RWPE2 (cell line): ENCODE data around the gene WDHD1.
"Not testable (repeated sequence)": the region's sequence is repeated elsewhere in the genome, so short reads cannot be mapped to it uniquely, and the experiment has no call there.

ENCODE experiments used
- ATAC-seq: fragments of 200-7000 bp; cut with Tn5 transposase; 3 replicates; pipeline ENCODE4 v1.9.1; 2021; ENCODE audit warnings: low read depth
- DNase-seq: peaks from one replicate; pipeline ENCODE4 v3.0.0-alpha.2; 2020; ENCODE audit warnings: low spot score
- H3K27ac ChIP-seq: fragments of 450-650 bp; 2 replicates; pipeline ENCODE4 v1.5.1; 2017; ENCODE audit warnings: mild to moderate bottlenecking; ENCODE audit not compliant: poor library complexity, severe bottlenecking
- H3K27me3 ChIP-seq: fragments of 250-450 bp; sonication (Bioruptor Pico); 2 replicates; pipeline ENCODE4 v1.5.1; 2021; ENCODE audit warnings: mild to moderate bottlenecking, moderate library complexity; ENCODE audit not compliant: insufficient read depth, poor library complexity, severe bottlenecking
- H3K36me3 ChIP-seq: fragments of 250-450 bp; sonication (Bioruptor Pico); 2 replicates; pipeline ENCODE4 v1.5.1; 2020; ENCODE audit warnings: low read depth, mild to moderate bottlenecking, moderate library complexity
- H3K4me1 ChIP-seq: fragments of 250-450 bp; sonication (Bioruptor Pico); 2 replicates; pipeline ENCODE4 v1.5.1; 2021; ENCODE audit warnings: mild to moderate bottlenecking, moderate library complexity; ENCODE audit not compliant: insufficient read depth, poor library complexity, severe bottlenecking
- H3K4me3 ChIP-seq: fragments of 250-450 bp; sonication (Bioruptor Pico); 2 replicates; pipeline ENCODE4 v1.5.1; 2021; ENCODE audit warnings: mild to moderate bottlenecking, moderate library complexity; ENCODE audit not compliant: severe bottlenecking
- H3K9me3 ChIP-seq: fragments of 250-450 bp; sonication (Bioruptor Pico); 2 replicates; pipeline ENCODE4 v1.5.1; 2021; ENCODE audit warnings: mild to moderate bottlenecking, moderate library complexity; ENCODE audit not compliant: severe bottlenecking
- TF ChIP-seq, protein P1 (sequence below): fragments of 450-650 bp; IDR thresholded peaks from one replicate; pipeline ENCODE4 v1.5.1; 2017; ENCODE audit warnings: mild to moderate bottlenecking, moderate library complexity; ENCODE audit not compliant: poor library complexity, severe bottlenecking

The WDHD1 gene

GRCh38 chr14:54902521-54903420, 124.1 kb downstream of the WDHD1 start, which contains the start of gene GCH1:
Gene GCH1, minus strand, starts transcription at chr14:54902826. Its CDS starts 163 bp downstream, at chr14:54902663.
- H3K4me1 ChIP-seq, result peaks cover 4% of the 10 kb centered on the region
- ATAC-seq (peak; percentile 82), DNase-seq (peak; percentile 77)
- peak within 1 kb of the TSS; percentile 70 for H3K4me3 ChIP-seq
- H3K9me3 ChIP-seq, result no peaks in the 10 kb centered on the region
- peak within 1 kb of the TSS; percentile 22 for H3K27ac ChIP-seq
- TF ChIP-seq, protein P1, sequence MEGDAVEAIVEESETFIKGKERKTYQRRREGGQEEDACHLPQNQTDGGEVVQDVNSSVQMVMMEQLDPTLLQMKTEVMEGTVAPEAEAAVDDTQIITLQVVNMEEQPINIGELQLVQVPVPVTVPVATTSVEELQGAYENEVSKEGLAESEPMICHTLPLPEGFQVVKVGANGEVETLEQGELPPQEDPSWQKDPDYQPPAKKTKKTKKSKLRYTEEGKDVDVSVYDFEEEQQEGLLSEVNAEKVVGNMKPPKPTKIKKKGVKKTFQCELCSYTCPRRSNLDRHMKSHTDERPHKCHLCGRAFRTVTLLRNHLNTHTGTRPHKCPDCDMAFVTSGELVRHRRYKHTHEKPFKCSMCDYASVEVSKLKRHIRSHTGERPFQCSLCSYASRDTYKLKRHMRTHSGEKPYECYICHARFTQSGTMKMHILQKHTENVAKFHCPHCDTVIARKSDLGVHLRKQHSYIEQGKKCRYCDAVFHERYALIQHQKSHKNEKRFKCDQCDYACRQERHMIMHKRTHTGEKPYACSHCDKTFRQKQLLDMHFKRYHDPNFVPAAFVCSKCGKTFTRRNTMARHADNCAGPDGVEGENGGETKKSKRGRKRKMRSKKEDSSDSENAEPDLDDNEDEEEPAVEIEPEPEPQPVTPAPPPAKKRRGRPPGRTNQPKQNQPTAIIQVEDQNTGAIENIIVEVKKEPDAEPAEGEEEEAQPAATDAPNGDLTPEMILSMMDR, result peak; percentile 78
- H3K27me3 ChIP-seq, result no peaks in the 10 kb centered on the region
- no peaks in the 10 kb centered on the region for H3K36me3 ChIP-seq

GRCh38 chr14:54902143-54902520, 124.8 kb downstream of the WDHD1 start:
- TF ChIP-seq, protein P1, result no peak
- peak overlapping the region; percentile 70 for H3K4me3 ChIP-seq
- peaks cover 4% of the 10 kb centered on the region for H3K4me1 ChIP-seq
- no peaks in the 10 kb centered on the region for H3K9me3 ChIP-seq
- no peaks in the 10 kb centered on the region for H3K27me3 ChIP-seq
- peak overlapping the region; percentile 22 for H3K27ac ChIP-seq
- no peaks in the 10 kb centered on the region for H3K36me3 ChIP-seq
- DNase-seq (peak; percentile 79), ATAC-seq (peak; percentile 64)

- Histone ChIP-seq H3K4me1 (peaks cover 4% of the 10 kb centered on the region), H3K4me3 (peak overlapping the region; percentile 70), H3K9me3 (no peaks in the 10 kb centered on the region), H3K27ac (peak overlapping the region; percentile 22), H3K36me3 (no peaks in the 10 kb centered on the region), H3K27me3 (no peaks in the 10 kb centered on the region)
- peak; percentile 35 for ATAC-seq
- TF ChIP-seq, protein P1, result no peak
- no peak for DNase-seq
Observed at GRCh38 chr14:54901380-54902142, 125.3 kb downstream of the WDHD1 start.

GRCh38 chr14:54899573-54899972, 127.3 kb downstream of the WDHD1 start:
- Histone ChIP-seq H3K4me1 (peaks cover 7% of the 10 kb centered on the region), H3K27me3 (no peaks in the 10 kb centered on the region), H3K4me3 (no peak overlapping the region), H3K9me3 (no peaks in the 10 kb centered on the region), H3K36me3 (no peaks in the 10 kb centered on the region), H3K27ac (no peak overlapping the region)
- no peak for DNase-seq
- ATAC-seq, result no peak
- TF ChIP-seq, protein P1, result no peak

DNA sequence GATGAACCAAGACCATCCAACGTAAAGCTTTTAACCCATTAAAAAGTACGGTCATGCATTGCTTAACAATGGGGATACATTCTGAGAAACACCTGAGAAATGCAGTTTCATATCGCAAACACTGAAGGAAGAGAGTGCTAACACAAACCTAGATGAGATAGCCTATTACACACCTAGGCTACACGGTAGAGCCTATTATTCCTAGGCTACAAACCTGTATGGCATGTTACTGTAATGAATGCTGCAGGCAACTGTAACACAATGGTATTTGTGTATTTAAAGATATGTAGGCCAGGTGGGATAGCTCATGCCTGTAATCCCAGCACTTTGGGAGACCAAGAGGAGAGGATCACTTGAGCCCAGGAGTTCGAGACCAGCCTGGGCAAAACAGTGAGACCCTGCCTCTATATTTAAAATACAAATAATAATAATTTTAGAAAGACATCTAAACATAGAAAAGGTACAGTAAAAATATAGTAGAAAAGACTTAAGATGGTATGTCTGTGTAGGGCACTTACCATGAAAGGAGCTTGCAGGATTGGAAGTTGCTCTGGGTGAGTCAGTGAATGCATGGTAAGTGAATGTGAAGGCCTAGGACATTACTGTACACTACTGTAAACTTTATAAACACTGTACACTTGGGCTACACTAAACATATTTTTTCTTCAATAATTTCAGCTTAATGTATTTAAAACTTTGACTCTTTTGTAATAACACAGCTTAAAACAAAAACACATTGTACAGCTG, 128.9 kb downstream of the WDHD1 start:
- not testable (repeated sequence) for H3K27ac ChIP-seq, H3K9me3 ChIP-seq, H3K36me3 ChIP-seq, DNase-seq, H3K4me3 ChIP-seq, H3K4me1 ChIP-seq, ATAC-seq, H3K27me3 ChIP-seq
